GM21528 (cell line): Measurements from ENCODE around the gene SDCCAG8.
"Not testable (repeated sequence)": the region's sequence is repeated elsewhere in the genome, so short reads cannot be mapped to it uniquely, and the experiment has no call there.

Experiments
- ATAC-seq: cut with Tn5 transposase; IDR thresholded peaks from one replicate; pipeline ENCODE4 v1.9.1; 2021; ENCODE audit warnings: mild to moderate bottlenecking, moderate library complexity; ENCODE audit not compliant: unreplicated experiment, low FRiP score

SDCCAG8 gene

GRCh38 chr1:243322326-243322725 lies 66.5 kb downstream of the SDCCAG8 start:
- ATAC-seq, result no peak

- no peak for ATAC-seq
Measured at GRCh38 chr1:243323491-243323890, 67.7 kb downstream of the SDCCAG8 start.

- no peak for ATAC-seq
Measured at GRCh38 chr1:243325305-243325890, 69.6 kb downstream of the SDCCAG8 start.

GRCh38 chr1:243332440-243332839 lies 76.6 kb downstream of the SDCCAG8 start:
- ATAC-seq, result no peak

- no peak for ATAC-seq
Measured at GRCh38 chr1:243335292-243335691, 79.5 kb downstream of the SDCCAG8 start.

GRCh38 chr1:243336163-243336562 lies 80.3 kb downstream of the SDCCAG8 start:
- ATAC-seq, result no peak

- not testable (repeated sequence) for ATAC-seq
Measured at GRCh38 chr1:243338848-243339247, 83.0 kb downstream of the SDCCAG8 start.

- no peak for ATAC-seq
Measured at GRCh38 chr1:243341074-243341473, 85.2 kb downstream of the SDCCAG8 start.

GRCh38 chr1:243343970-243344937 lies 88.4 kb downstream of the SDCCAG8 start:
- ATAC-seq, result peak; percentile 70

GRCh38 chr1:243345205-243345604 lies 89.4 kb downstream of the SDCCAG8 start:
- no peak for ATAC-seq

GRCh38 chr1:243346016-243346415 lies 90.2 kb downstream of the SDCCAG8 start:
- no peak for ATAC-seq

GRCh38 chr1:243346468-243346867 lies 90.6 kb downstream of the SDCCAG8 start:
- ATAC-seq, result no peak

GRCh38 chr1:243348331-243348730 lies 92.5 kb downstream of the SDCCAG8 start:
- no peak for ATAC-seq

GRCh38 chr1:243349128-243349527 lies 93.3 kb downstream of the SDCCAG8 start:
- ATAC-seq, result no peak

GRCh38 chr1:243351337-243351736 lies 95.5 kb downstream of the SDCCAG8 start:
- ATAC-seq, result no peak

GRCh38 chr1:243354511-243355153 lies 98.8 kb downstream of the SDCCAG8 start:
- peak; percentile 72 for ATAC-seq

- ATAC-seq, result no peak
Measured at GRCh38 chr1:243363832-243364231, 108.0 kb downstream of the SDCCAG8 start.

GRCh38 chr1:243364330-243364729 lies 108.5 kb downstream of the SDCCAG8 start:
- no peak for ATAC-seq

- ATAC-seq, result no peak
Measured at GRCh38 chr1:243364866-243365265, 109.0 kb downstream of the SDCCAG8 start.

GRCh38 chr1:243367314-243367713 lies 111.5 kb downstream of the SDCCAG8 start:
- no peak for ATAC-seq

GRCh38 chr1:243374412-243374811 lies 118.6 kb downstream of the SDCCAG8 start:
- no peak for ATAC-seq
